CD4-positive, alpha-beta T cell (primary cell): ENCODE measurements around the gene TRPM1. TPM values are rescaled to one million over a fixed set of nuclear protein-coding genes. Genes with fewer than 3 reads are reported as not detected.

ENCODE experiments used
- ATAC-seq: fragments of 200-7000 bp; cut with Tn5 transposase; one replicate; pipeline ENCODE4 v1.10.0; 2022; ENCODE audit warnings: mild to moderate bottlenecking; ENCODE audit not compliant: poor library complexity
- CTCF ChIA-PET: fragments of 350-600 bp; sonication (Branson Sonifier 250); formaldehyde crosslinking; loops from one replicate; lab custom pipeline; 2021; ENCODE audit warnings: antibody characterized with exemption, inconsistent platforms; lab: Charles Lee
- POLR2A ChIA-PET: fragments of 350-600 bp; sonication (Branson Sonifier 250); formaldehyde crosslinking; loops from one replicate; lab custom pipeline; 2021; ENCODE audit warnings: antibody characterized with exemption, inconsistent platforms; lab: Charles Lee
- DNase-seq, 14 experiments: peaks; one replicate each; pipeline ENCODE4 v3.0.0-alpha.2; 2013 to 2020; ENCODE audit warnings: mixed read lengths in 2 of 14
- H3K27ac ChIP-seq, 2 donors: one replicate each; pipeline versions ENCODE4 v1.5.1 to v1.7.0; 2013; ENCODE audit warnings: low read length in 2 of 2, low read depth in 1 of 2, mild to moderate bottlenecking in 1 of 2
- H3K27me3 ChIP-seq, 2 experiments: 1 replicate in 1 of 2; 2 replicates in 1 of 2; pipeline versions ENCODE4 v1.6.1 to v1.7.0; 2013; ENCODE audit warnings: low read length in 2 of 2, control low read depth in 1 of 2, mild to moderate bottlenecking in 1 of 2, moderate library complexity in 1 of 2; ENCODE audit not compliant: insufficient read depth in 2 of 2, control insufficient read depth in 1 of 2
- H3K36me3 ChIP-seq: one replicate; pipeline ENCODE4 v1.6.1; 2013; ENCODE audit warnings: low read length, control low read depth; ENCODE audit not compliant: insufficient read depth
- H3K4me1 ChIP-seq: one replicate; pipeline ENCODE4 v1.6.1; 2013; ENCODE audit warnings: low read length, control low read depth; ENCODE audit not compliant: insufficient read depth
- H3K4me3 ChIP-seq: one replicate; pipeline ENCODE4 v1.5.1; 2013; ENCODE audit warnings: mild to moderate bottlenecking, low read length, moderate library complexity
- H3K9me3 ChIP-seq, 2 experiments: 1 replicate in 1 of 2; 2 replicates in 1 of 2; pipeline versions ENCODE4 v1.6.1 to v1.7.0; 2013; ENCODE audit warnings: low read length in 2 of 2, mild to moderate bottlenecking in 2 of 2, control low read depth in 1 of 2, moderate library complexity in 1 of 2; ENCODE audit not compliant: control insufficient read depth in 1 of 2, insufficient read depth in 1 of 2
- H3K27ac Mint-ChIP-seq: one replicate; pipeline ENCODE4 v1.8.0; 2020; ENCODE audit warnings: mixed read lengths
- H3K27me3 Mint-ChIP-seq: one replicate; pipeline ENCODE4 v1.8.0; 2021; ENCODE audit warnings: mixed read lengths
- H3K36me3 Mint-ChIP-seq: one replicate; pipeline ENCODE4 v1.8.0; 2021; ENCODE audit warnings: low read depth, mixed read lengths
- H3K4me1 Mint-ChIP-seq: one replicate; pipeline ENCODE4 v1.8.0; 2021; ENCODE audit warnings: low read depth, mixed read lengths
- H3K4me3 Mint-ChIP-seq: one replicate; pipeline ENCODE4 v1.8.0; 2020; ENCODE audit warnings: mild to moderate bottlenecking, mixed read lengths
- H3K9me3 Mint-ChIP-seq: one replicate; pipeline ENCODE4 v1.8.0; 2020; ENCODE audit warnings: mixed read lengths
- intact Hi-C, 2 experiments: fragments of 100-400 bp; cut with DNase I in 1 of 2; cut with micrococcal nuclease in 1 of 2; formaldehyde crosslinking; loops; one replicate each; pipeline versions ENCODE4 v1.15.1 to v1.9.0; 2023 to 2025; cut with DNase I, micrococcal nuclease
- polyA plus RNA-seq, 2 donors: library from polyadenylated mRNA; unstranded; fragments of 120-200 nt; gene quantifications; one replicate each; pipeline ENCODE4 v1.2.1, GENCODE V29; 2013
- total RNA-seq, 174 experiments: library from RNA in 2 of 174; stranded (reverse) in 2 of 174; gene quantifications; one replicate each; pipeline ENCODE4 v1.2.3 and lab custom pipeline; 2021 to 2026
- TF ChIP-seq, protein P1 (sequence below): fragments of 200-600 bp; IDR thresholded peaks from one replicate; pipeline ENCODE4 v1.8.0; 2022; ENCODE audit warnings: antibody characterized with exemption, mild to moderate bottlenecking

The TRPM1 gene
- total RNA-seq (not detected), total RNA-seq (lab: John Stamatoyannopoulos, UW) (0 to 0.19 (median 0) reads per million in 172 experiments)
- polyA plus RNA-seq (2013, experiment 1 of 2), result not detected
- polyA plus RNA-seq (2013, experiment 2 of 2), result not detected

DNA sequence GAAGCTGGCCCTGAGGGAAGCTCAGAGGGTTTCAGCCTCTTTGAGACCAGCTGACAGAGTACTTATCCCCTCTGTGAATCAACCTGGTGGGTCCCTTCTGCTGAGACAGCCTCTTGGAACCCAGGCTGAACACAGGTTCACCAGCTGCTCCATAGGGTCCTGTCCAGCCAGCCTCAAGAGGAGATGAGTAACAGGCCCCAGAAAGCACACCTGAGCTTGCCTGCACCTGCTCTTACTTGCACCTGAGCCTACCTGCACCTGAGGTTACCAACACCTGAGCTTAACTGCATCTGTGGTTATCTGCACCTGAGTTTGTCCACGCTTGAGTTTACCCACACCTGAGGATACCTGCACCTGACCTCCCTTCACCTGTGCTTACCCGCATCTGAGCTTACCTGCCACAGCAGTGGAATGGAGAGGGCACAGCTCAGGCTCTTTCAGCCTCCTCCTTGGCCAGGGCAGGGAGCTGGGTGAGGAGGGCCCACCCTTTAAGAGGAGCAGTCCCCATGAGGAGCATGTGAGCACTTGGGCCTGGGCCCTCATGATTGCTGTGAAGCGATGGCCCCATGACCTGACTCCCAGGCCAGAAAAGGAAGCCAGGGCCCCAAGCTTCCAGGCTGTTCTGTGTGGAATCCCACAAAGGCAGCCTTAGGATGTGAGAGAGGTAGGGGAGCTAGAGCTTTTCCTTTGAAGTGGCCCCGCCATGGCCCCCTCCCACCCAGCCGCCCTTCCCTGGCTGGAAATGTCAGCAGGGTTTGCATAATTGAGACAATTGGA is at the start of gene TRPM1:
TSS of gene TRPM1 (minus strand) at position 464 of the 777 bp plus-strand sequence. CDS start 20,370 bp downstream, outside the sequence.
- intact Hi-C loops, result no loop called here
- Histone ChIP-seq H3K27ac (no peak within 1 kb of the TSS), H3K4me3 (no peak within 1 kb of the TSS), H3K4me1 (no peaks in the 10 kb centered on the region), H3K9me3 (peaks cover 0 to 3% of the 10 kb centered on the region in 2 experiments), H3K36me3 (no peaks in the 10 kb centered on the region), H3K27me3 (no peaks in the 10 kb centered on the region)
- DNase-seq, result no peak
- H3K4me3 Mint-ChIP-seq, result no peak within 1 kb of the TSS
- H3K27ac Mint-ChIP-seq, result no peak within 1 kb of the TSS
- H3K36me3 Mint-ChIP-seq, result no peaks in the 10 kb centered on the region
- H3K4me1 Mint-ChIP-seq, result no peaks in the 10 kb centered on the region
- TF ChIP-seq, protein P1, sequence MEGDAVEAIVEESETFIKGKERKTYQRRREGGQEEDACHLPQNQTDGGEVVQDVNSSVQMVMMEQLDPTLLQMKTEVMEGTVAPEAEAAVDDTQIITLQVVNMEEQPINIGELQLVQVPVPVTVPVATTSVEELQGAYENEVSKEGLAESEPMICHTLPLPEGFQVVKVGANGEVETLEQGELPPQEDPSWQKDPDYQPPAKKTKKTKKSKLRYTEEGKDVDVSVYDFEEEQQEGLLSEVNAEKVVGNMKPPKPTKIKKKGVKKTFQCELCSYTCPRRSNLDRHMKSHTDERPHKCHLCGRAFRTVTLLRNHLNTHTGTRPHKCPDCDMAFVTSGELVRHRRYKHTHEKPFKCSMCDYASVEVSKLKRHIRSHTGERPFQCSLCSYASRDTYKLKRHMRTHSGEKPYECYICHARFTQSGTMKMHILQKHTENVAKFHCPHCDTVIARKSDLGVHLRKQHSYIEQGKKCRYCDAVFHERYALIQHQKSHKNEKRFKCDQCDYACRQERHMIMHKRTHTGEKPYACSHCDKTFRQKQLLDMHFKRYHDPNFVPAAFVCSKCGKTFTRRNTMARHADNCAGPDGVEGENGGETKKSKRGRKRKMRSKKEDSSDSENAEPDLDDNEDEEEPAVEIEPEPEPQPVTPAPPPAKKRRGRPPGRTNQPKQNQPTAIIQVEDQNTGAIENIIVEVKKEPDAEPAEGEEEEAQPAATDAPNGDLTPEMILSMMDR, result no peak
- ChIA-PET POLR2A (no interaction called here), CTCF (no interaction called here)
- H3K9me3 Mint-ChIP-seq, result no peaks in the 10 kb centered on the region
- H3K27me3 Mint-ChIP-seq, result no peaks in the 10 kb centered on the region
- no peak for ATAC-seq

DNA sequence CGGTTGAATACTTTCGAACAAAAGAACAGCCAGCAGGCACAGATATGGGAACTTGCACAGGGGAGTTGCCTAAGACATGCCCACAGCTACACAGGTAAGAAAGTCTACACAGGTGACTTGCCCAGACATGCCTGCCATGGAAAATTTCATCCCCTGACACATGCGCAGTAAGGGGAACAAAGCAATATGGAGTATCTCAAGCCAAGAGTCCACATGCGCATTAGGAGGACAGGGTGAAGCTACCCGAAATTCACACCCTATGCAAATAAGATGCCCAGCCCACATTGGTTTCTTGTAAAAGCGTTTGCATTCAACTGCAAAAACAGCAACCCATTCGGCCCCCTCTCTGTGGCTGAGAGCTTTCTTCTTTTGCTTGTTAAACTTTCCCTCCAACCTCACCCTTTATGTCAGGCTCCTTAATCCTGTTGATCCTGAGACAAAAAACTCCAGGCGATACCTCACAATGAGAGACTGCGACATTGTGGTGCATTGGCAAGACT is 49.3 kb upstream of the TRPM1 start:
- ChIA-PET CTCF (no interaction called here), POLR2A (no interaction called here)
- TF ChIP-seq, protein P1, result no peak
- intact Hi-C loops, result loop anchor here in 1 of 2 experiments (10.0 kb wide), 1 partner anchor 64 kb away; no protein-coding TSS in a partner anchor
- H3K9me3 ChIP-seq, result no peaks in the 10 kb centered on the region
- H3K9me3 Mint-ChIP-seq, result no peaks in the 10 kb centered on the region
- no peaks in the 10 kb centered on the region for H3K36me3 Mint-ChIP-seq
- no peak overlapping the region for H3K27ac Mint-ChIP-seq
- no peak overlapping the region for H3K27ac ChIP-seq
- no peaks in the 10 kb centered on the region for H3K4me1 Mint-ChIP-seq
- no peaks in the 10 kb centered on the region for H3K36me3 ChIP-seq
- no peaks in the 10 kb centered on the region for H3K27me3 ChIP-seq
- no peak overlapping the region for H3K4me3 ChIP-seq
- no peaks in the 10 kb centered on the region for H3K4me1 ChIP-seq
- no peak for DNase-seq
- ATAC-seq, result no peak
- H3K27me3 Mint-ChIP-seq, result no peaks in the 10 kb centered on the region
- H3K4me3 Mint-ChIP-seq, result no peak overlapping the region

DNA sequence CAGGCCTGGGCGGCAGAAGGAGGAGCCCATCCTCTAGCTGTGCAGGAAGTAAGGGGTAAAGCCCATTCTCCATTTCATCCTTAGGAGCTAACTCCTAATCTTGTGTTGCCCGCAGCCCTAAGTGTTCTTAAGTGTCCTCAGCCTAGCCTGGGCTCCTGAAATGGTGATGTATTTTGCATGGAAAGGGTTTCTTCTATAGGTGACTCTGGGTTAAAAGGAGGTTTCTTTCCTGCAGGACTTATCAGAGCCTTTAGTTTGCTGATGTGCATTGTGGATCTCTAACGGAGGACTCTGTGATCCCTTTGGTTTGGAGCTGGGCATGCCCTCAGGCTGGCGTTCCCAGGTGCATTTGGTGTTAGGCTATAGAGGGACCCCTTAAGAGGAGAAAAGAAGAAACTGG is 48.5 kb upstream of the TRPM1 start:
- intact Hi-C loops, result loop anchor here in 1 of 2 experiments (5.0 to 10.0 kb wide), 2 partner anchors 53 to 65 kb away; no protein-coding TSS in a partner anchor
- Histone ChIP-seq H3K36me3 (no peaks in the 10 kb centered on the region), H3K27ac (no peak overlapping the region), H3K27me3 (no peaks in the 10 kb centered on the region), H3K4me3 (no peak overlapping the region), H3K4me1 (no peaks in the 10 kb centered on the region), H3K9me3 (no peaks in the 10 kb centered on the region)
- Mint-ChIP-seq H3K9me3 (no peaks in the 10 kb centered on the region), H3K36me3 (no peaks in the 10 kb centered on the region), H3K4me1 (no peaks in the 10 kb centered on the region), H3K27me3 (no peaks in the 10 kb centered on the region), H3K27ac (no peak overlapping the region), H3K4me3 (no peak overlapping the region)
- TF ChIP-seq, protein P1, result no peak
- POLR2A ChIA-PET, result no interaction called here
- DNase-seq (no peak), ATAC-seq (no peak)
- CTCF ChIA-PET, result no interaction called here
